HG02623 (cell line): ENCODE results near the gene HSPB1.
"Not testable (repeated sequence)": the region's sequence is repeated elsewhere in the genome, so short reads cannot be mapped to it uniquely, and the experiment has no call there.

ENCODE experiments used
- ATAC-seq: cut with Tn5 transposase; IDR thresholded peaks from one replicate; pipeline ENCODE4 v1.9.1; 2021; ENCODE audit warnings: moderate library complexity; ENCODE audit not compliant: unreplicated experiment

The HSPB1 gene

DNA sequence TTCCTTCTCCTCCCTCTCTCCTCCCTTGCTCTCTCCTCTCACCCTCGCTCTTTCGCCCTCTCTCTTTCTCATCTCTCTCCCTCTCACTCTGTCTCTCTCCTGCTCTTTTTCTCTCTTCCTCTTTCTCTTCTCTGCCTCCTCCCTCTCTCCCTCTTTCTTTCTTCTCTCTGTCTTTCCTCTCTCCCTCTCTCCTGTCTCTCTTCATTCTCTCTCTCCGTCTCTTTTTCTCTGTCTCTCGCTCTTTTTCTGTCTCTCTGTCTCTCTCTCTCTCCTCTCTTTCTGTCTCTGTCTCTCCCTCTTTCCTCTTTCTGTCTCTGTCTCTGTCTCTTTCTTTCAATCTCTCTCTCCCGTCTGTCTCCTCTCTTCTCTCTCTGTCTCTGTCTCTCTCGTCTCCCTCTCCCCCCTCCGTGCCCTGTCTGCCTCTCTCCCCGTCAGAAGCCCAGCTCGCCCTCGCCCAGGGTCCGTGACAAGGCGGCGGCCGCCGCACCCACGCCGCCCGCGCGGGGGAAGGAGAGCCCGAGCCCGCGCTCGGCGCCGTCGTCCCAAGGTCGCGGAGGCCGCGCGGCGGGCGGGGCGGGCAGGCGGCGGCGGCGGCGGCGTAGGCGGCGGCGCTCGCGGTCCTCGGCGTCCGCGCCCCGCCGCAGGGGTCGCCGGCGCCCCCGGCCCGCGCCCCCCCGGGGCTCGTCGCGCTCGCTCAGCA, 21.3 kb upstream of the HSPB1 start:
- ATAC-seq = no peak

DNA sequence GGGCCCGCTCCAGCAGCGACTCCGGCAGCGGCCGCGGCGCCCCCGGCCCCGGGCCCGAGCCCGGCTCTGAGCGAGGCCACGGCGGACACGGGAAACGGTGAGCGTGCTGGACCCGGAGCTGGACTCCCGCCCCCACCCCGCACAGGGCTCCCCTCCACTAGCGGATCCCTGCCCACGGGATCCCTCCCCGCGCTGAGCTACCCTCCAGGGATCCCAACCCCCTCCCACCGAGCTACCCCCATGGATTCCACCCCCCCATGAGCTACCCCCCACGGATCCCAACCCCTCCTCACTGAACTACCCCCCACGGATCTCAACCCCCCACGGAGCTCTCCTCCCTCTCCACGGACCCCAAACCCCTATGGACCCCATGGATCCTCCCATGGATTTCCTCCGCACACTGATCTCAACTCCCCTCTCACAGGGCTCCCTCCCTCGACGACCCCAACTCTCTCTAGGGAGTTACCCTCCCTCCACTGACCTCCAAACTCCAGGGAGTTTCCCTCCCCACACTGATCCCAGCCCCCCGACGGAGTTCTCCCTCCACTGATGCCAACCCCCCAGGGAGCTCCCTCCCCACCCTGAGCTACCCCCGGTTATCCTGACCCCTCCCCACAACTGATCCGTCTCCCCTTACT, 20.6 kb upstream of the HSPB1 start:
- no peak for ATAC-seq

DNA sequence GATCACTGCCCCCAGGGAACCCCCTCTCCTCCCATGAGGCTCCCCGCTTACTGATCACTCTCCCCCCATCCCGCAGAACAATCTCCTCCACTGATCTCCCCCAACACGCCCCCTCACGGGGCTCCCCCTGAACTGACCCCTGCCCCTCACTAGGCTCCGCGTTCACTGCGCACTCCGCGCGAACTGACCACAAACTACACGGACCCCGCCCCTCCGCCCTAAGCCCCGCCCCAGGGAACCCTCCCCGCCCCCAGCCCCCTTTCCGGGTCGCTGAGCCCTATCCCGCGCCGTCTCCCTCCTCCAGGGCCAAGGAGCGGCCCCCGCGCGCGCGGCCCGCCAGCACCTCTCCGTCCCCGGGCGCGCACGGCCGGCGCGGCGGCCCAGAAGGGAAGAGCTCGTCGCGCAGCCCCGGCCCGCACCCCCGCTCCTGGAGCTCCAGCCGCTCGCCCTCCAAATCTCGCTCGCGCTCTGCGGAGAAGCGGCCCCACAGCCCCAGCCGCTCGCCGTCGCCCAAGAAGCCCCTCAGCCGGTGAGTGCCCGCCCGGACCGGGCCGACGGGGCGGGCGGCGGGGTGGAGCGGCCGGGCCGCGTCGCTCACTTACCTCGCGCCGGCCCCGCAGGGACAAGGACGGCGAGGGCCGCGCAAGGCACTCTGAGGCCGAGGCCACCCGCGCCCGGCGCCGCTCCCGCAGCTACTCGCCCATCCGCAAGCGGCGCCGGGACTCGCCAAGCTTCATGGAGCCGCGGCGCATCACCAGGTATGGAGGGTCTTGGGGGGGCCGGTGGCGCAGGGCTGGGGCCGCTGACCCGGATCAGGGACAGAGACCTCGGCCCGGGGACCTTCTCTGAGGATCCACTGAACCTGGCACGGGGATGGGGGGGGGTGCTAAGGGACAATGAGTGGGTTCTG, 19.9 kb upstream of the HSPB1 start:
- ATAC-seq = no peak

DNA sequence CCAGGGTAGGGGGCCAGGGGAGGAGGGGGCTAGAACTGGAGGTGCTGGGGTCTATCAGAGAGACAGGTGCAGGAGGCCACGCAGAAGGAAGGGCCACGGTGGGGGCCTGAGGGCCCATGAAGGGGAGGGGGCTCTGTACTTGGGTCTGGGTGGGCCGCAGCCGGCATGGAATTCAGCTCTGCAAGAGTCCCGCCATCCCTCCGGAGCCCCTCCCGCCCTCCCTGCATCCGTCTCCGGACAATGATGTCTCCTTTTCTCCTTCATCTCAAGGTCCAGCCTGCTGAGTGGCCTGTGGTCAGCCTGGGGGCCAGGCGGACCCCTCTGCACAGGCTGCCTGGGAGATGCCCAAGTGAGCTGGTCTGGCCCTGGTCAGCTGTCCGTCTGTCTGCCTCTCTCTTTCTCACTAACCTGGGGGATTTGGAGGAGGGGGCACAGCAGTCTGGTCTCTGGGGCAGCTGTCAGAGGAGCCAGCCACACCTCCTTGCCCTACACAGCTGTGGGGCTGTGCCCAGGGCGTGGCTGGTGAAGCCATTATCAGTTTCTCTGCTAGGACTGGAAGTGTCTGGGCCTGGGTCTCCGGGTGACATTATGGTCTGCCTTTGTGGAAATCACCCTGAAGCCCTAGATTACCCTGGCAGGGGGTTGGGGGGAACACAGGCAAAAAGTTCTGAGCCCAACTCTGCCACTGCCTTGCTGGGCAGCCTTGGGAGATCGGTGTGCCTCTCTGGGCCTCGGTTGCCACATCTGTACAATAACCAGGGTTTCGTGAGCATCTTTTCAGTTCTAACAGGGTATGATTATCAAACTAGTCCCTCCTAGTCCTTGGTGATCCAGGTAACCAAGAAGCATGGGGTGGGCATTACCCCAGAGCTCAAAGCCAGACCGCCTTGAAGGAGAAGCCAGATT, 19.0 kb upstream of the HSPB1 start:
- no peak for ATAC-seq

DNA sequence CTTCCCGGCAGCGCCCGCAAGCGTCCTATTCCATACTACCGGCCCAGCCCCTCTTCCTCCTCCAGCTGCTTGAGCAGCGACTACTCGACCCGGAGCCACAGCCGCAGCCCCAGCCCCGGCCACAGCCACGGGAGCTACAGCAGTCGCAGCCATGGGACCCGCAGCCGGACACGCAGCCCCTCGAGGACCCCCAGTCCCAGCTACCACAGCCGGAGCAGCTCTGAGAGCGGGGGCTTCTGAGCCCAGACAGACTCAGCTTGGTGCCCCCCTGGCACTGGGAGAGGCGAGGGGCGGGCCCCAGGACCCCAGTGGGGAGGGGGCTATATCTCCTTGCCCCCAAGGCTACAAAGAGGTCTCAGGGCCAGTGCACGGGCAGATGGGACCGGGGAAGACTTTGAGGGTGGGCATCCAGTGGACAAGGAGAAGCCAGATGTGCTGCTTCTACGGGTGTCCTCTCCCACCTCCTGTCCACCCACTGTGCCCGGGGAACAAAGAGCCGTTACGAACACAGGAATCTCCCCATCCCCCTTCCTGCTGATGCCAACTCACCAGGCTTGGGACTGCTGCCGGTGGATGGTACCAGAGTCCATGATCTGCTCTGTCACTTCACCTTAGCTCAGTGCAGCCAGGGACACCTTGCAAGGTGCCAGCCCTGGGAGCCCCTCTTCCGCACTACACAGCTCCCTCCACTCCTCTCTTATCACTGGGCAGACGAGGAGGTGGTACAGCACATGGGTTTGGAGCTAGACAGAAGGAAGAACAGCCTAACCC, 16.7 kb upstream of the HSPB1 start:
- ATAC-seq = no peak

DNA sequence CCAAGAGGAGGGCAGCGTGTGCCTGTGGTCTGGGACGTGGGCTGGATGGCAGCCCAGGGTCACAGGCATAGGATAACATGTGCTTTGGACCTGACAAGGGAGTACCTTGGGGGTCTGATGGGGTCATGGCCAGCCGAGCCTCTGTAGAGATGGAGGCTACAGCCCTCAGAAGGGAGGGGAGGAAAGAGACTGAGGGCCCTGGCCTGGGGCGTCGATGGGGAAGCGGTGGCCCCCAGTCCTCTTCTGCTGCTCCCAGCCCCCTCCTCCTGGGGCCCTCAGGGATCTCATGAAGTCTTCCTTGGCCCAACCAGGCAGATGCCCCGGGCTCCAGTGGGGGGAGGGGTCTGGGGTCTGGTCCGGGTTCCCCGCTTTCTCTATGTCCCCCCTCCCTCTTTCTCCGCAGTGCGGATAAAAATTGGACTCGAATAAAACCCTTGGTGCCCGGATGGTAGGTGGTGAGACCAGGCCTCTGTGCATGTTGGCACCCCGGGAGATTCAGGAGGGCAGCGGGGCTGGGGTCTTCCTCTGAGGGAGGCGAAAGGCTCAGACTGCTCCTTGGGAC, 15.6 kb upstream of the HSPB1 start:
- ATAC-seq = no peak

DNA sequence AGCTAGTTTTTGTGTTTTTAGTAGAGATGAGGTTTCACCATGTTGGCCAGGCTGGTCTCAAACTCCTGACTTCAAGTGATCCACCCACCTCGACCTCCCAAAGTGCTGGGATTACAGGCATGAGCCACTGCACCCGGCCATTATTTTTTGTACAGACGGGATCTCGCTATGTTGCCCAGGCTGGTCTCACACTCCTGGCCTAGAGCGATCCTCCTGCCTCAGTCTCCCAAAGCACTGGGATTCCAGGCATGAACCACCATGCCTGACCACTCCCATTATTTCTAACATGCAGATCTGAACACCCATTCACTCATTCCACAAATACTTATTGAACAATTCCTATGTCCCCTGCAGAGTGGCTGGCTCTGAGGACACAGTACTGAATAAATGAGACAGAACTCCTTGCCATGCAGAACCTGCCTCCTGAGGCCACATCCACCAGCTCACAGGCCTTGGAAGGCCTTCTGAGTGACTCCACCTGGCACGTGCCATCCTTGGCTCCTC, 11.6 kb upstream of the HSPB1 start:
- not testable (repeated sequence) for ATAC-seq

DNA sequence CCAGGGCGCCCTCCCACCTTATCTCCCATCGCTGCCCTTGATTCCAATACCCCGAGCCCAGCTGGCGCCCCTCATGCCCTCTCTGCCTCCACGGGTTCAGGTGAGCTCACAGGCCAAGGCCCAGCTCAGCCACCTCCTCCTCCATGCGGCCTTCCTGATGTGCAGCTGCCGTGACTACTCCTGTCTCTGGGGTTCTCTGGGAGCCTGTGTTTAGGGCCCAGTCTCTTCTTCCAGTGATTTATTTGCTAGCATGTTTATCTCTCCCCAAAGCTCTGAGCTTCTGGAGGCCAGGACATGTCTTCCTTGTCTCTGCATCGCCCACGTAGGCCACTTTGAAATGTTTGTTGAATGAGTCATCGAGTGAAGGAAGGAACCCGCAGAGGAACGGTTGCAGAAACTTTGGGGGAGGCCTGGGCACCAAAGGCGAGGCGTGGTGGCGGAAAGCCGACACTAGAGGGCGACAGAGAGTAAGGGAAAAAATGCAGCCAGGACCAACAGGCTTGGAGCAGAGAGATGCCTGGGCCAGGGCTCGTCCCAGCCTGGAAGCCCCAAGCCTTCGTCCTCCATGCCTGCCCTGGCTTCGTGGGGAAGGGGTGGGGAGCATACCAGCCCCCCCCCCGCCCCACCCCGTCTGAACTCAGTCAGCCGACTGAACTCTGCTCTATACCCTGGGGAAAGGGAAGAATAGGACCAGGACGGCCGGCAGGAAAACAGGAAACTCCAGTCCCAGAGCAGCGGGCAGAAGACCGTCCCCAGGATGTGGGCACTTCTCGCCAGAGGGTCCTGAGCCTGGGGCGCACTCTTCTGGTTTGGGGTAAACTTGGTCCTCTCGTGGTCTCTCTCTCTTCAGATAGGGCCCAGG, 10.9 kb upstream of the HSPB1 start:
- ATAC-seq = peak; percentile 80

DNA sequence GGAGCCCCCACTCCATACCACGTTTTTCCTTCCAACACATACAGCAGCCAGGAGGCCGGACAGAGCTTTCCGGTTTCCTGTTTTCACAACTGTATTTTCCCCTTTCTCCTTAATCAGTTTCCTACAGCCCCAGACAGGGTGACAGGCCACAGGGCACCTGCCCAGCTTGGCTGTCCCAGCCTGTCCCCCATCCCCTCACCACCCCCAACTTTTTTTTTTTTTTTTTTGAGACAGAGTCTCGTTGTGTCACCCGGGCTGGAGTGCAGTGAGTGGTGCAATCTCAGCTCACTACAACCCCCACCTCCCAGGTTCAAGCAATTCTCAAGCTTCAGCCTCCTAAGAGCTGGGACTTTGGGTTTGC, 10.3 kb upstream of the HSPB1 start:
- no peak for ATAC-seq

DNA sequence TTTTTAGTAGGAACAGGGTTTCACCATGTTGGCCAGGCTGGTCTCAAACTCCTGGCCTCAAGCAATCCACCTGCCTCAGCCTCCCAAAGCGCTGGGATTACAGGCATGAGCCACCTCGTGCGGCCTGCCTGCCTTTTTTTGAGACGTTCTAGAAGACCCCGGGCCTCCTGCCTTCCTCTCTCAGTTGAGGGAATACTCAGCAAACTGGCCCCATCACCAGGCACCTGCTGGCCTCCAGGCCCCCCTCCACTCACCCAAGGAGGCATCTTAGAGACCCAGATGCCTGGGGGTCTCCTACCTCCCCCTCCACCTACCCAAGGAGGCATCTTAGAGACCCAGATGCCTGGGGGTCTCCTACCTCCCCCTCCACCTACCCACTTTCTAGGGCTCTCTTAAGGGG, 9.6 kb upstream of the HSPB1 start:
- not testable (repeated sequence) for ATAC-seq

DNA sequence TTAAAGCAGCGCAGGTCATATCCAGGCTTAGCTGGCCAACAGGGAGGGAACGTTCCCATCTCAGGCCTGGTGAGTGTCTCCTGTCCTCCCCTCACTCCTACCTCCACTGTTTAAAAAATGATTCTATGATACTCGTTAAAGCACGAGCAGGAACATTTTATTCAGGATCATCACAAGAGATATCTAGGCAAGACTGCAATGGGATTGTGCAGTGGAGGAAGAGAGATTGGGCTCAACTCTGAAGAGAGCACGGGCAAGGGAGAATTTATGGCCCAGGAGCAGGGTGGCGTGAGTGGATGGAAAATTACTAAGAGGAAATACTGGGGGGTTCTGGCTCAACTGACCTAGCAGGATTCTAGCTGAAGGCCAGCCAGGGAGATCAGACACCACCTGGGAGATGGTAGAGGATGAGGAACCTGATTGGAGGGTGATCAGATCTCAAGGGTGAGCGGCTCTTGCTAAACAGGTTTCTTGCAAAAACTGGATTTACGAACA, 9.0 kb upstream of the HSPB1 start:
- no peak for ATAC-seq

DNA sequence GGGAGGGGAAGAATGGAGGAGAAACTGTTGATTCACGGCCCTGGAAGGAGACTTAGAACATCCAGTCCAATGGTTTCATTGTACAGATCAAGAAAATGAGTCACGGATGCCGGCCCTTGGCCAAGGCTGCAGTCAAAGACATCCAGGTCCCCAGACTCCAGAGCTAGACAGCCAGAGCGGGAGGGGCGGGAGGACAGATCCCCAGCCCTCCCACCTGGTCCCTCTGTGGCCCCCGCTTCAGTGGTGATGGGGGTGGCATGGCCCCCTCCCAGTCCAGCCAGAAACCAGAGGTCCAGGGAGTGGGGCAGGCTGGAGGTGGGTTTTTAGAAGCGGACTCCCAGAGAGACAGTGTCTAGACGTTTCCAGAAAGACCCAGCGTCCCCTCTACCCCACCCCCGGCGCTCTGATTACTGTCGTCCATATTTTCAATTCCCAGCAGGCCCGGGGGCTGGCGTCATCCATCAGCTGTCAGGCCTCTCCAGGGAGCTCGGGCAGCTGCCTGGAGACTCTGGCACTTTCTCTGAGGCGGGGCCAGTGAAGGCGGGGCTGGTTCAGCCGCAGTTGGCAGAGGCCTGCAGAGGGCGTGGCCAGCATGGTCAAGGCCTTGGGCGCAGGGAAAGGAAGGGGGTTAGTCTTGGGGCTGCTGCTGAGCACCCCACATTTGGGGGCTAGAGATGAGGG, 8.0 kb upstream of the HSPB1 start:
- ATAC-seq = no peak

DNA sequence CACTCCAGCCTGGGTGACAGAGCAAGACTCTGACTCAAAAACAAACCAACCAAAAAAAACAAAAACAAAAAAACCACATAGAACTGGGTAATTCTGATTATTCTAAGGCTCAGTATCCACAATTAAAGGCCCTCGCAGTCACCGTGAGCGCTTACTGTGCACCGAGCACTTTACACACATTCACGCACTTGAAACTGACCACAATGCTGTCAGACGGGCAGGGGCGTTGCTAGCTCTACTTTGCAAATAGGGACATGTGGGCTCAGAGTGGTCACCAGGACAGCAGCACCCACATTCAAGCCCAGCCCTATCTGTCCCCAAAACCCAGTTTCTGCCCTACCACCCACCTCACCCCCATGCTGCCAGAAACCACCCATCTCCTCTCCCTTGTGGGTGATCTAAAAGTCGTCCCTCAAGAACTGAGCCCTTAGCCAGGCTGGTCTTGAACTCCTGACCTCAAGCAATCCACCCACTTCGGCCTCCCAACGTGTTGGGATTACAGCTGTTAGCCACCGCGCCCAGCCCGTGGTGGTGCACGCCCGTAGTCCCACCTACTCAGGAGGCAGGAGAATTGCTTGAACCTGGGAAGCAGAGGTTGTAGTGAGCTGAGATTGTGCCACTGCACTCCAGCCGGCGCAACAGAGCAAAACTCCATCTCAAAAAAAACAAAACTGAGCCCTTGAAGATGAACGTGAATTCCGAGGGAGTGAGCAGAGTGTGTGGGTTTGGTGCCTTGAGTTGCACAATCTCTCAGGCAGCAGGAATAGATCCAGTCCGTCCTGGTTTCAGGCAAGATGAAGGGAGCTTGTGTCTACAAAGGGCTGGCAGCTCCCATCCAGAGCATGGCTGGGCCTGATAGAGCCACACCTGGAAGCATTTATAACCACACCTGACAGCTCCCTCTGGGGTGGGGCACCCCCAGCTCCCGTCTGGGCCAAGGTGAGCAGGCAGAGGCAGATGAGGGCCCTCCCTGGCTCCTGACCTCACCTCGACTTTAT, 5.4 kb upstream of the HSPB1 start:
- no peak for ATAC-seq

DNA sequence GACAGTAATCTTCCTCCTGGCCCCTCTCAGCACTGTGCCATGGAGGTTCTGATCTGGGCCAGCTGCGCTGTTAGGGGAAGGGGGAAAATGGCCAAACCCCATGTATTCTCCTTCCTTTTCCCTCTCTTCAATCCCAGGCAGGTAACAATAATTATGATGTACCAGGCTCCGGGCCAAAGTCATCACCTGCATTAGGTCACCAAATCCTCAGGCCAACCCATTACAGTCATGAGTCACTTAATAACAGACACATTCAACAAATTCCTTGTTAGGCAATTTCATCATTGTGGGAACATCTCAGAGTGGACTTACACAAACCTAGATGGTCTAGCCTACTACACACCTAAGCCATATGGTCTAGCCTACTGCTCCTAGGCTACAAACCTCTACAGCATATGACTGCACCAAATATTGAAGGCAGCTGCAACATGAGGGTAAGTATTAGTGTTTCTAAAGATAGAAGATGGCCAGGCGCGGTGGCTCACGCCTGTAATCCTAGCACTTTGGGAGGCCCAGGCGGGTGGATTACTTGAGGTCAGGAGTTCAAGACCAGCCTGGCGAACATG, 2.2 kb upstream of the HSPB1 start:
- ATAC-seq = no peak

DNA sequence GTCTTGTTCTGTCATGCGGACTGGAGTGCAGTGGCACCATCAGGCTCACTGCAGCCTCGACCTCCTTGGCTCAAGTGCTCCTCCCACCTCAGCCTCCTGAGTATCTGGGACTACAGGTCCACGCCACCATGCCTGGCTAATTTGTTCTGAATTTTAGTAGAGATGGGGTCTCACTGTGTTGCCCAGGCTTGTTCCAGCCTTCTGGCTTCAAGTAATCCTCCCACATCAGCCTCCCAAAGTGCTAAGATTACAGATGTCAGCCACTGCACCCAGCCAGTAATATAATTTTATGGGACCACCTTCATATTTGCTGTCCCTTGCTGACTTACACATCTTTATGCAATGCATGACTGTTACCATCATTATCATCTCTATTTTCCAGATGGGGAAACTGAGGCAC, 1.5 kb upstream of the HSPB1 start:
- no peak for ATAC-seq
